ENCODE measurements around the gene PITPNC1.

PITPNC1 gene

DNA sequence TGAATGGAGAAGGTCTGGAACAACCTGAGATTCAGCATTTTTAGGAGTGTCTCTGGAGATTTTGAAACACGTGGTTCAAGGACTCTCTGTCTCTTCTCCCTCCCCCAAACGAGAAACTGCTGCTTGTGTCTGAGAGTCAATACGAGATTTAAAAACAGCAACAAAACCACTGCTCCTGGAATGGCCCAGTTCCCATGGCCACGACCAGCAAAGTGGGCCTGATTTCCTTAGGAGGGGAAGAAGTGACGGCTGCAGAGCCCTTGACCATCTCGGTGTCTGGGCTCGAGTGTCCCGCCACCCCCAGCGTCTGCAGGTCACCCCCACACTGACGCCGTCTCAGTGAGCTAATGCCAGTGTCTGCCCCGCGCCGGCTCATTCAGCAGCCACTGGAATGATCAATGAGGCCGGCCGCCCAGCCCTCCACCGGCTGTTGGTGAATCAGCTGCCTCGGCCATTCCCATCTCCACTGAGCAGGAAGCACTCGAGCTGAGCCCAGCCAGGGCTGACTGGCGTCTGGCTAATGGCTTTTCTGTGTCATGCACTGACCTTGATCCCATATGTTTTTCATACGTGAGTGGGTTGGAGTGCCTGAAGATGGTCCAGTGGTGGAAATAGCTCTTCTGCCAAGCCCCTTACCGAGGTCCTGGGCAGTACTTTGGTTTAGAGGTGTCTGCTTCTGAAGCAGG lies 151.8 kb downstream of the PITPNC1 start:
- Histone ChIP-seq H3K27me3 (ENCODE audit: insufficient read depth, low read length) (no peaks in the 10 kb centered on the region), H3K36me3 (ENCODE audit: insufficient read depth, low read length) (no peaks in the 10 kb centered on the region), H2AFZ (ENCODE audit: low read length) (no peak overlapping the region), H3K4me1 (ENCODE audit: insufficient read depth, low read length, severe bottlenecking) (no peaks in the 10 kb centered on the region), H3K9me3 (ENCODE audit: low read length) (no peaks in the 10 kb centered on the region), H3K4me3 (ENCODE audit: low read depth, low read length, poor library complexity, severe bottlenecking) (no peak overlapping the region), H3K4me2 (ENCODE audit: low read length) (no peak overlapping the region), H3K9ac (ENCODE audit: low read length) (no peak overlapping the region), H3K27ac (ENCODE audit: low read depth, low read length, poor library complexity, severe bottlenecking) (no peak overlapping the region), H3F3A (ENCODE audit: insufficient read depth, low read length) (no peaks in the 10 kb centered on the region), H3K9me2 (ENCODE audit: low read depth, low read length) (no peaks in the 10 kb centered on the region), H4K20me1 (ENCODE audit: insufficient read depth, low read length) (no peaks in the 10 kb centered on the region), H3K79me2 (ENCODE audit: insufficient read depth, low read length) (no peaks in the 10 kb centered on the region)
- no peak for TF ChIP-seq EZH2 (IDR thresholded peaks at IDR 0.05; ENCODE audit: borderline replicate concordance, low read length)
- TF ChIP-seq, protein P1, sequence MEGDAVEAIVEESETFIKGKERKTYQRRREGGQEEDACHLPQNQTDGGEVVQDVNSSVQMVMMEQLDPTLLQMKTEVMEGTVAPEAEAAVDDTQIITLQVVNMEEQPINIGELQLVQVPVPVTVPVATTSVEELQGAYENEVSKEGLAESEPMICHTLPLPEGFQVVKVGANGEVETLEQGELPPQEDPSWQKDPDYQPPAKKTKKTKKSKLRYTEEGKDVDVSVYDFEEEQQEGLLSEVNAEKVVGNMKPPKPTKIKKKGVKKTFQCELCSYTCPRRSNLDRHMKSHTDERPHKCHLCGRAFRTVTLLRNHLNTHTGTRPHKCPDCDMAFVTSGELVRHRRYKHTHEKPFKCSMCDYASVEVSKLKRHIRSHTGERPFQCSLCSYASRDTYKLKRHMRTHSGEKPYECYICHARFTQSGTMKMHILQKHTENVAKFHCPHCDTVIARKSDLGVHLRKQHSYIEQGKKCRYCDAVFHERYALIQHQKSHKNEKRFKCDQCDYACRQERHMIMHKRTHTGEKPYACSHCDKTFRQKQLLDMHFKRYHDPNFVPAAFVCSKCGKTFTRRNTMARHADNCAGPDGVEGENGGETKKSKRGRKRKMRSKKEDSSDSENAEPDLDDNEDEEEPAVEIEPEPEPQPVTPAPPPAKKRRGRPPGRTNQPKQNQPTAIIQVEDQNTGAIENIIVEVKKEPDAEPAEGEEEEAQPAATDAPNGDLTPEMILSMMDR (IDR thresholded peaks at IDR 0.05; ENCODE audit: low read length) = no peak

DNA sequence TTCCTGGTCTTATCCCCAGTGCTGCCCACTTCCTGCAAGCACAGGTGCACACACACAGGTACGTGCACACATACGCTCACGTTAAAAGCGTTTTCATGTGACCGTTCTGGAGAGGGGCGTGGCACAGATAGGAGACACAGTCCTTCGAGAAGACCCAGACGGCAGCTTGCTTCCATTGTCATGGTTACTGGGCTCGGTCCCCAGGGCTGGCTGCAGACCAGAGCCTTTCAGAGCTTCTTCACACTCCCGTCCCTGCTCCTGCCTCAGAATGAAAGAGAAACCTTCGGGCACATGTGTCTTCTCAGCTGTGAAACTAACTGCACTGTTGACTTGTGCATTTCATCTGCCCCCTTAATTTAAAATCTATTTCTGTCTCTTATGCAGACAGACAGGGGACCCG lies 154.2 kb downstream of the PITPNC1 start:
- H3K4me2 ChIP-seq (ENCODE audit: low read length) = peak overlapping the region; percentile 27; the same call in 1 of the 2 replicates
- no peaks in the 10 kb centered on the region for H4K20me1 ChIP-seq (ENCODE audit: insufficient read depth, low read length)
- H3K79me2 ChIP-seq (ENCODE audit: insufficient read depth, low read length) = no peaks in the 10 kb centered on the region
- H3K27ac ChIP-seq (ENCODE audit: low read depth, low read length, poor library complexity, severe bottlenecking) = no peak overlapping the region
- TF ChIP-seq, protein P1 (IDR thresholded peaks at IDR 0.05; ENCODE audit: low read length) = no peak
- TF ChIP-seq EZH2 (IDR thresholded peaks at IDR 0.05; ENCODE audit: borderline replicate concordance, low read length) = no peak
- H3K9ac ChIP-seq (ENCODE audit: low read length) = no peak overlapping the region
- H3K9me3 ChIP-seq (ENCODE audit: low read length) = no peaks in the 10 kb centered on the region
- H3K4me3 ChIP-seq (ENCODE audit: low read depth, low read length, poor library complexity, severe bottlenecking) = no peak overlapping the region
- no peaks in the 10 kb centered on the region for H3K9me2 ChIP-seq (ENCODE audit: low read depth, low read length)
- no peaks in the 10 kb centered on the region for H3F3A ChIP-seq (ENCODE audit: insufficient read depth, low read length)
- no peaks in the 10 kb centered on the region for H3K4me1 ChIP-seq (ENCODE audit: insufficient read depth, low read length, severe bottlenecking)
- H2AFZ ChIP-seq (ENCODE audit: low read length) = no peak overlapping the region
- no peaks in the 10 kb centered on the region for H3K27me3 ChIP-seq (ENCODE audit: insufficient read depth, low read length)
- H3K36me3 ChIP-seq (ENCODE audit: insufficient read depth, low read length) = no peaks in the 10 kb centered on the region; the same call in 1 of the 2 replicates

DNA sequence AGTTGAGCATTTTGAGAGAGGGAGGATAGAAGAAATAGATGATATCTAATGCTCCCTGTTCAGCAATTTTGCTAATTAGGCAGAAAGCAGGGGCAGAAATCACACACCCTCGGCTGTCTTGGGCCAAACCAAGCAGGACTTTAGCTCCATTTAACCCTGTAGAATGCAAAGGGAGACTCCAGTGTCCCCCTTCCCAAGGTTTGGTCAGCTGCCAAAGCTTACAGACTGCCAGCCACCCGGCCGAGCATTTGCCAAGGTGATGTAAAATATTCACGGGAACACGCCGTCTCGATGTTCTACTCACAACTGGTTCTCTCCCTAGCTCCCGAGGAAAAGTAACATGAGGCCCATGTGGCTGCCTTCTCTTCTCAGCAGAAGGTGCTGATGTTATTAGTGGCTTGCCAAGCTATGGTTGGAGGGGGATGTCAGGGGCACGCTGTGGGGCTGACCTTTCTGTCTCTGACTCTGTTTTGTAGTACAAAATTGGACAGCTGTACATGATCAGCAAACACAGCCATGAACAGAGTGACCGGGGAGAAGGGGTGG lies 155.3 kb downstream of the PITPNC1 start:
- Histone ChIP-seq H3K4me2 (ENCODE audit: low read length) (no peak overlapping the region), H3K27me3 (ENCODE audit: insufficient read depth, low read length) (no peaks in the 10 kb centered on the region), H3K27ac (ENCODE audit: low read depth, low read length, poor library complexity, severe bottlenecking) (no peak overlapping the region), H3K9me2 (ENCODE audit: low read depth, low read length) (no peaks in the 10 kb centered on the region), H3K9me3 (ENCODE audit: low read length) (no peaks in the 10 kb centered on the region), H3F3A (ENCODE audit: insufficient read depth, low read length) (no peaks in the 10 kb centered on the region), H4K20me1 (ENCODE audit: insufficient read depth, low read length) (no peaks in the 10 kb centered on the region), H3K9ac (ENCODE audit: low read length) (no peak overlapping the region), H2AFZ (ENCODE audit: low read length) (no peak overlapping the region), H3K79me2 (ENCODE audit: insufficient read depth, low read length) (no peaks in the 10 kb centered on the region), H3K4me3 (ENCODE audit: low read depth, low read length, poor library complexity, severe bottlenecking) (no peak overlapping the region), H3K36me3 (ENCODE audit: insufficient read depth, low read length) (no peaks in the 10 kb centered on the region; the same call in 1 of the 2 replicates), H3K4me1 (ENCODE audit: insufficient read depth, low read length, severe bottlenecking) (no peaks in the 10 kb centered on the region)
- TF ChIP-seq, protein P1 (IDR thresholded peaks at IDR 0.05; ENCODE audit: low read length) = no peak
- TF ChIP-seq EZH2 (IDR thresholded peaks at IDR 0.05; ENCODE audit: borderline replicate concordance, low read length) = no peak

All from OCI-LY1 (cell line).